Measurements from ENCODE around the gene ATP10A.

ATP10A gene

DNA sequence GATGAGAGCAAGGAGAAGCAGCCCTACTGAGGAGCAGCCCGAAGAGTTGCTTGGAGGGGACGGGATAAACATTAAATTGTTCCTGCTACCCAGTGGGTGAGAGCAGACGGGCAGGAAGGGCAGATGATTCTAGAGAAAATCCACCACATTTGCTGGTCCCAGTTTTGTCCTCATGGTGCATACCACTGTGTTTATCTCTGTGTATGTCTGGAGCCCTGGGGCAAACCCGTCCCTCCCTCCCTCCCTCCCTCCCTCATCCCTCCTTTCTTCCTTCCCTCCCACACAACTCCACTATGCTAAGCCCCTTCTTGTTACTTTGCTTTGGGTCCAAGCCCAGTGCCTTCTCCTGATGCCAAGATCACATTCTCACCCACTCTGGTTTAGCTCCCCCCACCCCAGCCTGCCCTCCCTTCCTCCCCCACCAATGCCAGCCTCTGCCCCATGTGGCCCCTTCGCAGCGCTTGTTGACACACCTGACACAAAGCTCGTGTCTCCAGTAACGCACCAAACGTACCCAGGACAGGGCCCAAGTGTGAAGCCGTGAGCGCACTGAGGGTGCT lies 194.8 kb downstream of the ATP10A start:
- H3K27me3 ChIP-seq (ENCODE audit: control insufficient read depth in 3 of 3, insufficient read depth in 3 of 3, low read depth in 1 of 3, low read length in 3 of 3), result no peaks in the 10 kb centered on the region
- H2BK12ac ChIP-seq (ENCODE audit: low read length), result peak overlapping the region; percentile 88
- H3K4me2 ChIP-seq (ENCODE audit: insufficient read depth, low read length, poor library complexity, severe bottlenecking), result no peak overlapping the region
- H3K4ac ChIP-seq (ENCODE audit: low read length), result no peak overlapping the region
- no peak overlapping the region for H3K27ac ChIP-seq (replicated peaks; ENCODE audit: low read length)
- no peak for DNase-seq (ENCODE audit: low spot score)
- H3K18ac ChIP-seq (ENCODE audit: low read length), result peak overlapping the region; percentile 88
- H2BK5ac ChIP-seq (ENCODE audit: low read length), result no peak overlapping the region
- peak overlapping the region; percentile 51 for H2BK15ac ChIP-seq (ENCODE audit: low read length)
- H4K91ac ChIP-seq (ENCODE audit: low read depth, low read length, poor library complexity), result no peak overlapping the region
- no peaks in the 10 kb centered on the region for H3K79me1 ChIP-seq (ENCODE audit: low read depth, low read length)
- H2AFZ ChIP-seq (ENCODE audit: low read length), result peak overlapping the region; percentile 32
- H2AK5ac ChIP-seq (ENCODE audit: low read depth, low read length), result no peak overlapping the region
- no peak overlapping the region for H3K14ac ChIP-seq (ENCODE audit: low read length)
- no CpG with 5 or more reads among the region's 11 CpGs for WGBS, 2 donors (ENCODE audit: extremely low coverage in 2 of 2, insufficient read length in 2 of 2, insufficient replicate concordance in 1 of 2)
- no peak overlapping the region for H3K4me3 ChIP-seq (ENCODE audit: low read length in 2 of 2)
- H3K23ac ChIP-seq (ENCODE audit: low read depth, low read length, poor library complexity), result no peak overlapping the region
- H3K9me3 ChIP-seq (replicated peaks in 1 of 2; ENCODE audit: control insufficient read depth in 2 of 2, insufficient read depth in 1 of 2, low read depth in 1 of 2, low read length in 2 of 2), result no peaks in the 10 kb centered on the region
- H2BK120ac ChIP-seq (ENCODE audit: low read depth, low read length), result peak overlapping the region; percentile 85
- no peak overlapping the region for H4K8ac ChIP-seq (ENCODE audit: low read depth, low read length)
- no peaks in the 10 kb centered on the region for H3K36me3 ChIP-seq (replicated peaks in 1 of 2; ENCODE audit: control insufficient read depth in 2 of 2, insufficient read depth in 2 of 2, low read length in 2 of 2)
- H3K9ac ChIP-seq (ENCODE audit: low read depth, low read length, poor library complexity), result no peak overlapping the region
- peaks cover 20 to 23% of the 10 kb centered on the region in 2 donors for H3K4me1 ChIP-seq (ENCODE audit: control insufficient read depth in 2 of 2, insufficient read depth in 1 of 2, low read depth in 1 of 2, low read length in 2 of 2)

DNA sequence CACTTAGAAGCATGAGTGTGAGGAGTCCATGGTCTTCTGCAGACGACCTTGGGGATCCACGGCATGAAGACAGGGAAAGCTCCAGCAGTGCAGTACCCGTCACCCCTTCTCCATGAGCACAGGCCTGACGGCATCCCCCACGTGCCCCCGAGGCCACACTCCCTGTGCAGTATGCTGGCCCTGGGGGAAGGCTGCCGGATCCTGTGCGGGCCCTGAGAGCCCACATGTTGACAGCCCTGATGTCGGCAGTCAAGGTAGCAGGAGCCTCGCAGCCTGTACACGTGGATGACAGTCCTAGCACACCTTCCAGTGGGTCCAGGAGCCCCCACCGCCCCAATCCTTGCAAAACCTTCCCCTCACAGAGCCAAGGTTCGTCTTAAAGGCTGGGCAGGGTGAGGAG lies 195.3 kb downstream of the ATP10A start:
- Histone ChIP-seq H2BK15ac (ENCODE audit: low read length) (peak overlapping the region; percentile 18), H2AK5ac (ENCODE audit: low read depth, low read length) (no peak overlapping the region), H3K4ac (ENCODE audit: low read length) (no peak overlapping the region), H2BK120ac (ENCODE audit: low read depth, low read length) (no peak overlapping the region), H3K79me1 (ENCODE audit: low read depth, low read length) (no peaks in the 10 kb centered on the region), H3K4me1 (ENCODE audit: control insufficient read depth in 2 of 2, insufficient read depth in 1 of 2, low read depth in 1 of 2, low read length in 2 of 2) (peaks cover 20 to 23% of the 10 kb centered on the region in 2 donors), H4K8ac (ENCODE audit: low read depth, low read length) (no peak overlapping the region), H3K36me3 (replicated peaks in 1 of 2; ENCODE audit: control insufficient read depth in 2 of 2, insufficient read depth in 2 of 2, low read length in 2 of 2) (no peaks in the 10 kb centered on the region), H3K18ac (ENCODE audit: low read length) (peak overlapping the region; percentile 88), H3K27ac (replicated peaks; ENCODE audit: low read length) (no peak overlapping the region), H4K91ac (ENCODE audit: low read depth, low read length, poor library complexity) (no peak overlapping the region), H2BK12ac (ENCODE audit: low read length) (peak overlapping the region; percentile 4), H3K4me3 (ENCODE audit: low read length in 2 of 2) (no peak overlapping the region), H3K9me3 (replicated peaks in 1 of 2; ENCODE audit: control insufficient read depth in 2 of 2, insufficient read depth in 1 of 2, low read depth in 1 of 2, low read length in 2 of 2) (no peaks in the 10 kb centered on the region), H3K9ac (ENCODE audit: low read depth, low read length, poor library complexity) (no peak overlapping the region), H3K14ac (ENCODE audit: low read length) (no peak overlapping the region), H3K23ac (ENCODE audit: low read depth, low read length, poor library complexity) (no peak overlapping the region), H3K27me3 (ENCODE audit: control insufficient read depth in 3 of 3, insufficient read depth in 3 of 3, low read depth in 1 of 3, low read length in 3 of 3) (no peaks in the 10 kb centered on the region), H2AFZ (ENCODE audit: low read length) (peak overlapping the region; percentile 32), H2BK5ac (ENCODE audit: low read length) (no peak overlapping the region), H3K4me2 (ENCODE audit: insufficient read depth, low read length, poor library complexity, severe bottlenecking) (no peak overlapping the region)
- WGBS, 2 donors (ENCODE audit: extremely low coverage in 2 of 2, insufficient read length in 2 of 2, insufficient replicate concordance in 1 of 2), result no CpG with 5 or more reads among the region's 13 CpGs
- no peak for DNase-seq (ENCODE audit: low spot score)

- no peak for DNase-seq (ENCODE audit: low spot score)
- Histone ChIP-seq H3K36me3 (replicated peaks in 1 of 2; ENCODE audit: control insufficient read depth in 2 of 2, insufficient read depth in 2 of 2, low read length in 2 of 2) (no peaks in the 10 kb centered on the region), H3K27me3 (ENCODE audit: control insufficient read depth in 3 of 3, insufficient read depth in 3 of 3, low read depth in 1 of 3, low read length in 3 of 3) (no peaks in the 10 kb centered on the region), H3K27ac (replicated peaks; ENCODE audit: low read length) (no peak overlapping the region), H3K4me3 (ENCODE audit: low read length in 2 of 2) (no peak overlapping the region), H4K8ac (ENCODE audit: low read depth, low read length) (no peak overlapping the region), H3K18ac (ENCODE audit: low read length) (no peak overlapping the region), H2AK5ac (ENCODE audit: low read depth, low read length) (no peak overlapping the region), H2BK15ac (ENCODE audit: low read length) (no peak overlapping the region), H3K14ac (ENCODE audit: low read length) (no peak overlapping the region), H3K9me3 (replicated peaks in 1 of 2; ENCODE audit: control insufficient read depth in 2 of 2, insufficient read depth in 1 of 2, low read depth in 1 of 2, low read length in 2 of 2) (no peaks in the 10 kb centered on the region), H3K79me1 (ENCODE audit: low read depth, low read length) (no peaks in the 10 kb centered on the region), H3K4ac (ENCODE audit: low read length) (no peak overlapping the region), H4K91ac (ENCODE audit: low read depth, low read length, poor library complexity) (no peak overlapping the region), H2BK120ac (ENCODE audit: low read depth, low read length) (no peak overlapping the region), H2BK12ac (ENCODE audit: low read length) (no peak overlapping the region), H3K4me1 (ENCODE audit: control insufficient read depth in 2 of 2, insufficient read depth in 1 of 2, low read depth in 1 of 2, low read length in 2 of 2) (peaks cover 15 to 18% of the 10 kb centered on the region in 2 donors), H3K23ac (ENCODE audit: low read depth, low read length, poor library complexity) (no peak overlapping the region), H2AFZ (ENCODE audit: low read length) (no peak overlapping the region), H3K9ac (ENCODE audit: low read depth, low read length, poor library complexity) (no peak overlapping the region), H3K4me2 (ENCODE audit: insufficient read depth, low read length, poor library complexity, severe bottlenecking) (no peak overlapping the region), H2BK5ac (ENCODE audit: low read length) (no peak overlapping the region)
- no CpG with 5 or more reads among the region's 3 CpGs for WGBS, 2 donors (ENCODE audit: extremely low coverage in 2 of 2, insufficient read length in 2 of 2, insufficient replicate concordance in 1 of 2)
Measured at GRCh38 chr15:25665913-25666312, 197.2 kb downstream of the ATP10A start.

DNA sequence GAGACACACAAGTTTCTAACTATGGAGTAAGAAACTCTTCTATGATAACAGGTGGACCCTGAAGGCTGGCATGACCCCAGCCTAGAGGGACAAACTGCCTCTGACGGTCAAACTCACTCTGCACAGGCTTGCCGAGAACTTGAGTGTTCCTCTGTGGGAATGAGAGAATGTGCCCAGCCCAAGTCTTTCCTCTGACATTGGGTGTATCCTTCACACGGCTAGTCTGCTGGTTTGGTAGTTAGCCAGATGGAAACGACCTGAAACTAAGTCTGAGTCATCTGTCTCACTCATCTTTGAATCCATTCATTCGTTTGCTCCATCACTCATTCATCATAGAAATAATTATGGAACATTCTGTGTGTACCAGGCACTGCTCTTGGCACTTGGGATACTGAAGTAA lies 198.4 kb downstream of the ATP10A start:
- Histone ChIP-seq H2BK120ac (ENCODE audit: low read depth, low read length) (no peak overlapping the region), H2BK15ac (ENCODE audit: low read length) (no peak overlapping the region), H2AK5ac (ENCODE audit: low read depth, low read length) (no peak overlapping the region), H3K4me3 (ENCODE audit: low read length in 2 of 2) (no peak overlapping the region), H3K79me1 (ENCODE audit: low read depth, low read length) (no peaks in the 10 kb centered on the region), H4K8ac (ENCODE audit: low read depth, low read length) (no peak overlapping the region), H3K4me2 (ENCODE audit: insufficient read depth, low read length, poor library complexity, severe bottlenecking) (no peak overlapping the region), H3K27ac (replicated peaks; ENCODE audit: low read length) (no peak overlapping the region), H2BK5ac (ENCODE audit: low read length) (no peak overlapping the region), H3K27me3 (ENCODE audit: control insufficient read depth in 3 of 3, insufficient read depth in 3 of 3, low read depth in 1 of 3, low read length in 3 of 3) (no peaks in the 10 kb centered on the region), H3K36me3 (replicated peaks in 1 of 2; ENCODE audit: control insufficient read depth in 2 of 2, insufficient read depth in 2 of 2, low read length in 2 of 2) (no peaks in the 10 kb centered on the region), H2BK12ac (ENCODE audit: low read length) (no peak overlapping the region), H3K4me1 (ENCODE audit: control insufficient read depth in 2 of 2, insufficient read depth in 1 of 2, low read depth in 1 of 2, low read length in 2 of 2) (peaks cover 7 to 10% of the 10 kb centered on the region in 2 donors), H4K91ac (ENCODE audit: low read depth, low read length, poor library complexity) (no peak overlapping the region), H2AFZ (ENCODE audit: low read length) (no peak overlapping the region), H3K23ac (ENCODE audit: low read depth, low read length, poor library complexity) (no peak overlapping the region), H3K14ac (ENCODE audit: low read length) (no peak overlapping the region), H3K9ac (ENCODE audit: low read depth, low read length, poor library complexity) (no peak overlapping the region), H3K18ac (ENCODE audit: low read length) (no peak overlapping the region), H3K4ac (ENCODE audit: low read length) (no peak overlapping the region), H3K9me3 (replicated peaks in 1 of 2; ENCODE audit: control insufficient read depth in 2 of 2, insufficient read depth in 1 of 2, low read depth in 1 of 2, low read length in 2 of 2) (peaks cover 0 to 2% of the 10 kb centered on the region in 2 donors)
- no CpG with 5 or more reads among the region's 5 CpGs for WGBS, 2 donors (ENCODE audit: extremely low coverage in 2 of 2, insufficient read length in 2 of 2, insufficient replicate concordance in 1 of 2)
- no peak for DNase-seq (ENCODE audit: low spot score)
